IgD-negative memory B cell (primary cell): ENCODE data around the gene PACRG. TPM values are rescaled to one million over a fixed set of nuclear protein-coding genes. Genes with fewer than 3 reads are reported as not detected.
A peak's percentile ranks its signal among the peaks of the same experiment; 100 is the strongest.
"Not testable (repeated sequence)": the region's sequence is repeated elsewhere in the genome, so short reads cannot be mapped to it uniquely, and the experiment has no call there.

Experiments
- H3K27ac Mint-ChIP-seq, 3 donors: one replicate each; pipeline ENCODE4 v1.8.0; 2020 to 2022; ENCODE audit warnings: mild to moderate bottlenecking in 3 of 3, mixed read lengths in 3 of 3, moderate library complexity in 1 of 3
- H3K27me3 Mint-ChIP-seq: one replicate; pipeline ENCODE4 v1.8.0; 2021; ENCODE audit warnings: mixed read lengths
- H3K36me3 Mint-ChIP-seq: one replicate; pipeline ENCODE4 v1.8.0; 2020; ENCODE audit warnings: mild to moderate bottlenecking, mixed read lengths
- H3K4me1 Mint-ChIP-seq, 3 donors: one replicate each; pipeline ENCODE4 v1.8.0; 2020 to 2022; ENCODE audit warnings: mixed read lengths in 3 of 3, mild to moderate bottlenecking in 1 of 3
- H3K4me3 Mint-ChIP-seq, 4 donors: one replicate each; pipeline ENCODE4 v1.8.0; 2020 to 2022; ENCODE audit warnings: mild to moderate bottlenecking in 4 of 4, mixed read lengths in 4 of 4, moderate library complexity in 3 of 4
- H3K9me3 Mint-ChIP-seq, 3 donors: one replicate each; pipeline ENCODE4 v1.8.0; 2020 to 2021; ENCODE audit warnings: mixed read lengths in 3 of 3, mild to moderate bottlenecking in 1 of 3
- polyA plus RNA-seq: library from polyadenylated mRNA; unstranded; fragments of 300-500 nt; fragmentation: Illumina TruSeq; gene quantifications from one replicate; pipeline ENCODE4 v1.2.3, GENCODE V29; 2021

Gene PACRG
- polyA plus RNA-seq, 1 donor from 2014 or later: not detected

GRCh38 chr6:162974685-162975084, 246.9 kb downstream of the PACRG start:
- peaks cover 0 to 1% (median 0%) of the 10 kb centered on the region in 3 donors for H3K9me3 Mint-ChIP-seq
- no peaks in the 10 kb centered on the region for H3K27me3 Mint-ChIP-seq
- no peaks in the 10 kb centered on the region for H3K4me1 Mint-ChIP-seq

GRCh38 chr6:162976141-162976540, 248.4 kb downstream of the PACRG start:
- Mint-ChIP-seq H3K27ac (no peak overlapping the region), H3K4me1 (no peaks in the 10 kb centered on the region), H3K4me3 (no peak overlapping the region), H3K27me3 (no peaks in the 10 kb centered on the region), H3K36me3 (no peaks in the 10 kb centered on the region), H3K9me3 (no peaks in the 10 kb centered on the region)

More at GRCh38 chr6:162974685-162975084, 246.9 kb downstream of the PACRG start:
- no peak overlapping the region for H3K27ac Mint-ChIP-seq
- H3K36me3 Mint-ChIP-seq: no peaks in the 10 kb centered on the region
- no peak overlapping the region for H3K4me3 Mint-ChIP-seq

GRCh38 chr6:162983234-162983633, 255.5 kb downstream of the PACRG start:
- not testable (repeated sequence) for H3K27ac Mint-ChIP-seq, H3K4me1 Mint-ChIP-seq, H3K4me3 Mint-ChIP-seq, H3K36me3 Mint-ChIP-seq, H3K27me3 Mint-ChIP-seq
- H3K9me3 Mint-ChIP-seq: peaks cover 8 to 30% (median 12%) of the 10 kb centered on the region in 3 donors

GRCh38 chr6:162998777-162999176, 271.0 kb downstream of the PACRG start:
- Mint-ChIP-seq H3K27me3 (no peaks in the 10 kb centered on the region), H3K4me3 (no peak overlapping the region), H3K27ac (no peak overlapping the region), H3K4me1 (no peaks in the 10 kb centered on the region), H3K9me3 (peaks cover 2 to 5% (median 3%) of the 10 kb centered on the region in 3 donors), H3K36me3 (no peaks in the 10 kb centered on the region)

- Mint-ChIP-seq H3K27me3 (no peaks in the 10 kb centered on the region), H3K36me3 (no peaks in the 10 kb centered on the region), H3K27ac (no peak overlapping the region), H3K9me3 (peaks cover 2 to 5% (median 3%) of the 10 kb centered on the region in 3 donors), H3K4me3 (no peak overlapping the region), H3K4me1 (no peaks in the 10 kb centered on the region)
Observed at GRCh38 chr6:162999575-163000285, 272.0 kb downstream of the PACRG start.

GRCh38 chr6:163001330-163001729, 273.6 kb downstream of the PACRG start:
- no peaks in the 10 kb centered on the region for H3K27me3 Mint-ChIP-seq
- no peak overlapping the region for H3K4me3 Mint-ChIP-seq
- H3K36me3 Mint-ChIP-seq: no peaks in the 10 kb centered on the region
- no peaks in the 10 kb centered on the region for H3K4me1 Mint-ChIP-seq
- no peak overlapping the region for H3K27ac Mint-ChIP-seq
- H3K9me3 Mint-ChIP-seq: peaks cover 2 to 3% (median 2%) of the 10 kb centered on the region in 3 donors

- no peaks in the 10 kb centered on the region for H3K27me3 Mint-ChIP-seq
- H3K27ac Mint-ChIP-seq: no peak overlapping the region
- H3K4me3 Mint-ChIP-seq: no peak overlapping the region
- no peaks in the 10 kb centered on the region for H3K36me3 Mint-ChIP-seq
- H3K4me1 Mint-ChIP-seq: no peaks in the 10 kb centered on the region
- peaks cover 0 to 4% (median 2%) of the 10 kb centered on the region in 3 donors for H3K9me3 Mint-ChIP-seq
Observed at GRCh38 chr6:163008186-163008585, 280.4 kb downstream of the PACRG start.

- Mint-ChIP-seq H3K27ac (no peak overlapping the region), H3K36me3 (no peaks in the 10 kb centered on the region), H3K4me1 (no peaks in the 10 kb centered on the region), H3K9me3 (peaks cover 0 to 3% (median 2%) of the 10 kb centered on the region in 3 donors), H3K27me3 (no peaks in the 10 kb centered on the region), H3K4me3 (no peak overlapping the region)
Observed at GRCh38 chr6:163008626-163009025, 280.9 kb downstream of the PACRG start.

GRCh38 chr6:163010145-163010544, 282.4 kb downstream of the PACRG start:
- no peak overlapping the region for H3K27ac Mint-ChIP-seq
- no peaks in the 10 kb centered on the region for H3K36me3 Mint-ChIP-seq
- no peaks in the 10 kb centered on the region for H3K27me3 Mint-ChIP-seq
- H3K4me3 Mint-ChIP-seq: peak overlapping the region in 1 of 4 donors; percentile 38
- H3K4me1 Mint-ChIP-seq: no peaks in the 10 kb centered on the region
- peaks cover 0 to 3% (median 2%) of the 10 kb centered on the region in 3 donors for H3K9me3 Mint-ChIP-seq

- Mint-ChIP-seq H3K36me3 (peaks cover 2% of the 10 kb centered on the region), H3K4me1 (no peaks in the 10 kb centered on the region)
Observed at GRCh38 chr6:163014736-163015135, 287.0 kb downstream of the PACRG start.

GRCh38 chr6:163017801-163018200, 290.0 kb downstream of the PACRG start:
- H3K27ac Mint-ChIP-seq: no peak overlapping the region
- peaks cover 0 to 9% (median under 1%) of the 10 kb centered on the region in 3 donors for H3K9me3 Mint-ChIP-seq
- H3K36me3 Mint-ChIP-seq: peaks cover 2% of the 10 kb centered on the region
- no peaks in the 10 kb centered on the region for H3K4me1 Mint-ChIP-seq
- H3K27me3 Mint-ChIP-seq: peaks cover 2% of the 10 kb centered on the region
- H3K4me3 Mint-ChIP-seq: no peak overlapping the region

More at GRCh38 chr6:163014736-163015135, 287.0 kb downstream of the PACRG start:
- peaks cover 0 to 3% (median 2%) of the 10 kb centered on the region in 3 donors for H3K9me3 Mint-ChIP-seq
- H3K27me3 Mint-ChIP-seq: no peaks in the 10 kb centered on the region
- H3K4me3 Mint-ChIP-seq: no peak overlapping the region
- H3K27ac Mint-ChIP-seq: no peak overlapping the region

GRCh38 chr6:163019926-163020325, 292.2 kb downstream of the PACRG start:
- peaks cover 2% of the 10 kb centered on the region for H3K27me3 Mint-ChIP-seq

GRCh38 chr6:163021054-163021453, 293.3 kb downstream of the PACRG start:
- H3K9me3 Mint-ChIP-seq: peaks cover 5 to 11% (median 6%) of the 10 kb centered on the region in 3 donors
- H3K4me1 Mint-ChIP-seq: no peaks in the 10 kb centered on the region
- H3K27me3 Mint-ChIP-seq: peaks cover 2% of the 10 kb centered on the region
- H3K27ac Mint-ChIP-seq: no peak overlapping the region
- peaks cover 2% of the 10 kb centered on the region for H3K36me3 Mint-ChIP-seq
- peak overlapping the region in 1 of 4 donors; percentile 13 for H3K4me3 Mint-ChIP-seq

More at GRCh38 chr6:163019926-163020325, 292.2 kb downstream of the PACRG start:
- no peak overlapping the region for H3K4me3 Mint-ChIP-seq
- peaks cover 4 to 11% (median 6%) of the 10 kb centered on the region in 3 donors for H3K9me3 Mint-ChIP-seq
- H3K27ac Mint-ChIP-seq: no peak overlapping the region
- peaks cover 2% of the 10 kb centered on the region for H3K36me3 Mint-ChIP-seq
- no peaks in the 10 kb centered on the region for H3K4me1 Mint-ChIP-seq

- no peaks in the 10 kb centered on the region for H3K36me3 Mint-ChIP-seq
- H3K4me1 Mint-ChIP-seq: no peaks in the 10 kb centered on the region
- peaks cover 2% of the 10 kb centered on the region for H3K27me3 Mint-ChIP-seq
- peaks cover 5 to 11% (median 6%) of the 10 kb centered on the region in 3 donors for H3K9me3 Mint-ChIP-seq
- no peak overlapping the region for H3K27ac Mint-ChIP-seq
- no peak overlapping the region for H3K4me3 Mint-ChIP-seq
Observed at GRCh38 chr6:163023700-163024099, 295.9 kb downstream of the PACRG start.

- H3K9me3 Mint-ChIP-seq: peaks cover 2 to 6% (median 6%) of the 10 kb centered on the region in 3 donors
- H3K4me1 Mint-ChIP-seq: no peaks in the 10 kb centered on the region
- no peak overlapping the region for H3K27ac Mint-ChIP-seq
- H3K4me3 Mint-ChIP-seq: no peak overlapping the region
- H3K36me3 Mint-ChIP-seq: no peaks in the 10 kb centered on the region
- H3K27me3 Mint-ChIP-seq: no peaks in the 10 kb centered on the region
Observed at GRCh38 chr6:163026893-163027292, 299.1 kb downstream of the PACRG start.

GRCh38 chr6:163030980-163031379, 303.2 kb downstream of the PACRG start:
- no peaks in the 10 kb centered on the region for H3K4me1 Mint-ChIP-seq
- H3K4me3 Mint-ChIP-seq: no peak overlapping the region
- H3K9me3 Mint-ChIP-seq: peaks cover 2 to 10% (median 3%) of the 10 kb centered on the region in 3 donors
- H3K27ac Mint-ChIP-seq: no peak overlapping the region
- H3K36me3 Mint-ChIP-seq: no peaks in the 10 kb centered on the region
- no peaks in the 10 kb centered on the region for H3K27me3 Mint-ChIP-seq
